Ovary (tissue), 9 donors: ENCODE results near the gene EDAR. TPM values are rescaled to one million over a fixed set of nuclear protein-coding genes. Genes with fewer than 3 reads are reported as not detected.

Experiments
- DNase-seq, 5 donors: peaks; one replicate each; pipeline ENCODE4 v3.0.0-alpha.2; 2019 to 2020
- H3K27ac ChIP-seq, 2 donors: fragments of 200-600 bp; one replicate each; pipeline versions ENCODE4 v1.5.1 to v1.8.0; 2019 to 2022
- H3K27me3 ChIP-seq: fragments of 200-600 bp; one replicate; pipeline ENCODE4 v1.8.0; 2022
- H3K36me3 ChIP-seq: fragments of 200-600 bp; sonication (generic); one replicate; pipeline ENCODE4 v1.5.1; 2019
- H3K4me1 ChIP-seq: one replicate; pipeline ENCODE4 v1.8.1; 2013; ENCODE audit warnings: mild to moderate bottlenecking, moderate library complexity; ENCODE audit not compliant: insufficient read depth
- H3K4me3 ChIP-seq: fragments of 200-600 bp; sonication (generic); one replicate; pipeline ENCODE4 v1.5.1; 2017
- H3K9me3 ChIP-seq, 2 donors: fragments of 200-600 bp in 1 of 2; sonication (generic) in 1 of 2; one replicate each; pipeline versions ENCODE4 v1.5.1 to v1.8.1; 2013 to 2019; ENCODE audit warnings: mild to moderate bottlenecking in 1 of 2, moderate library complexity in 1 of 2
- EP300 ChIP-seq: sonication (generic); formaldehyde crosslinking; IDR thresholded peaks from one replicate; pipeline ENCODE4 v1.6.1; 2017; ENCODE audit warnings: antibody characterized with exemption
- POLR2A ChIP-seq: fragments of 450-650 bp; IDR thresholded peaks from one replicate; pipeline ENCODE4 v1.6.1; 2017; ENCODE audit warnings: antibody characterized with exemption, mild to moderate bottlenecking, moderate library complexity
- WGBS, 3 donors: extraction: QIAGEN DNeasy Blood & Tissue Kit in 1 of 3; methylation state at CpG; one replicate each; pipeline versions ENCODE4 v1.1.5 to v1.1.7; 2013 to 2017; 5-methylcytosine and 5-hydroxymethylcytosine counted together
- intact Hi-C, 4 donors: fragments of 100-400 bp; cut with DNase I; formaldehyde crosslinking; loops; one replicate each; pipeline versions ENCODE4 v1.11.0 to v1.15.1; 2022 to 2023
- polyA plus RNA-seq, 2 donors: library from polyadenylated mRNA; stranded (reverse); fragments of 200-250 nt in 1 of 2; fragments of 350-450 nt in 1 of 2; fragmentation: Illumina TruSeq in 1 of 2; extraction: RNeasy Lipid Tissue Mini Kit (QIAGEN cat#74804) in 1 of 2; gene quantifications; one replicate each; pipeline ENCODE4 v1.2.3, GENCODE V29; 2013 to 2014
- total RNA-seq, 7 donors: library from RNA; depleted of rRNA in 2 of 7; stranded (reverse); fragments of >200 nt in 2 of 7; fragmentation: NEBNext Ultra II Directional in 3 of 7; extraction: Animal tissue kit (Norgen Biotek cat#: 25700) in 3 of 7; gene quantifications; one replicate each; pipeline versions ENCODE4 v1.1.0 to v1.2.4, GENCODE V29; 2016 to 2023
- TF ChIP-seq, protein P1 (sequence below), 3 donors: fragments of 450-650 bp in 2 of 3; fragments of 200-600 bp in 1 of 3; IDR thresholded peaks; one replicate each; pipeline versions ENCODE4 v1.5.1 to v1.8.0; 2016 to 2022; ENCODE audit warnings: antibody characterized with exemption in 3 of 3, mild to moderate bottlenecking in 1 of 3
- donor health status: DM: no; HTN: no; CAD: no; lungs with moderate emphysema.
- donor health status: DM: no; HTN: no; CAD: no.
- donor health status: Bipolar disorder and iron deficiency.
- donor health status: DM: yes; HTN: yes; CAD: no.
- donor health status: DM: no; HTN: no; CAD: no.
- donor health status: DM: yes; HTN: yes; CAD: no.

The EDAR gene
- total and polyA plus RNA-seq, 9 donors = 0.11 to 0.13 (median 0.11) TPM; not detected in 6

DNA sequence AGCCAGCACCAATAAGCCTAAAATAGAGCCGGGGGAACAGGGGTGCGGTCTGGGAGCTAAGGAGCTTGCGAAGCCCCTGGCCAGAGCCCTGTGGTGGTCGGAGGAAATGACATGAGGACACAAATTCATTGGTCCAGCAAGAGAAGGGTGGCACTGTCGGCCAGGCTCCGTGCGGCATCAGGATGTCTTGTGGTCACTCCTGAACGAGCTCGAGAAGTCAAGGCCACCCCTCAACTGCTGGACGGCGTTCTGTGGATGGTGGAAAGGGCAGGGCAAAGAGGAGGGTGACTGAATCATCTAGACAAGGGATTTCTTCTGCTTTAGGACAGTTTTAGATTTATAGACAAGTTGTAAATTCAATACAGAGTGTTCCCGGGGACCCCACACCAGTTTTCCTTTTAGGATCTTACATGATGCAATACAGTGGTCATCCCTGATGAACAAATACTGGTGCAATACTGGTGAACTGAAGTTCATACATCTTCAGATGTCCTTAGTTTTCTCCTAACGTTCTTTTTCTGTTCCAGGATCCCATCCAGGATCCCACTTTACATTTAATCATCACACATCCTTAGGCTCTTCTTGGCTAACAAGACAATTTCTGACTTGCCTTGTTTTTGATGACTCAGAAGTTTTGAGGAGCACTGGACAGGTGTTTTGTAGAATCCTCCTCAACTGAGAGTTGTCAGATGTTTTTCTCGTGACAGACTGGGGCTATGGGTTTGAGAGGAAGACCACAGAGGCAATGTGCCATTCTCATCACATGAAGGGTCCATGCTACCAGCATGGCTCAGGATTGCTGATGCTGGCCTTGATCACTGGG lies 13.2 kb downstream of the EDAR start:
- Histone ChIP-seq H3K4me3 (no peak overlapping the region), H3K4me1 (no peaks in the 10 kb centered on the region), H3K27me3 (no peaks in the 10 kb centered on the region), H3K27ac (no peak overlapping the region), H3K36me3 (no peaks in the 10 kb centered on the region), H3K9me3 (no peaks in the 10 kb centered on the region)
- no peak for DNase-seq
- TF ChIP-seq, protein P1, sequence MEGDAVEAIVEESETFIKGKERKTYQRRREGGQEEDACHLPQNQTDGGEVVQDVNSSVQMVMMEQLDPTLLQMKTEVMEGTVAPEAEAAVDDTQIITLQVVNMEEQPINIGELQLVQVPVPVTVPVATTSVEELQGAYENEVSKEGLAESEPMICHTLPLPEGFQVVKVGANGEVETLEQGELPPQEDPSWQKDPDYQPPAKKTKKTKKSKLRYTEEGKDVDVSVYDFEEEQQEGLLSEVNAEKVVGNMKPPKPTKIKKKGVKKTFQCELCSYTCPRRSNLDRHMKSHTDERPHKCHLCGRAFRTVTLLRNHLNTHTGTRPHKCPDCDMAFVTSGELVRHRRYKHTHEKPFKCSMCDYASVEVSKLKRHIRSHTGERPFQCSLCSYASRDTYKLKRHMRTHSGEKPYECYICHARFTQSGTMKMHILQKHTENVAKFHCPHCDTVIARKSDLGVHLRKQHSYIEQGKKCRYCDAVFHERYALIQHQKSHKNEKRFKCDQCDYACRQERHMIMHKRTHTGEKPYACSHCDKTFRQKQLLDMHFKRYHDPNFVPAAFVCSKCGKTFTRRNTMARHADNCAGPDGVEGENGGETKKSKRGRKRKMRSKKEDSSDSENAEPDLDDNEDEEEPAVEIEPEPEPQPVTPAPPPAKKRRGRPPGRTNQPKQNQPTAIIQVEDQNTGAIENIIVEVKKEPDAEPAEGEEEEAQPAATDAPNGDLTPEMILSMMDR (IDR thresholded peaks at IDR 0.05) = no peak
- TF ChIP-seq EP300 (no peak), POLR2A (no peak)
- intact Hi-C loops = no loop called here
- 71 to 84% (median 71%) methylated on average over 14 of the region's 14 CpGs for WGBS, 3 donors

DNA sequence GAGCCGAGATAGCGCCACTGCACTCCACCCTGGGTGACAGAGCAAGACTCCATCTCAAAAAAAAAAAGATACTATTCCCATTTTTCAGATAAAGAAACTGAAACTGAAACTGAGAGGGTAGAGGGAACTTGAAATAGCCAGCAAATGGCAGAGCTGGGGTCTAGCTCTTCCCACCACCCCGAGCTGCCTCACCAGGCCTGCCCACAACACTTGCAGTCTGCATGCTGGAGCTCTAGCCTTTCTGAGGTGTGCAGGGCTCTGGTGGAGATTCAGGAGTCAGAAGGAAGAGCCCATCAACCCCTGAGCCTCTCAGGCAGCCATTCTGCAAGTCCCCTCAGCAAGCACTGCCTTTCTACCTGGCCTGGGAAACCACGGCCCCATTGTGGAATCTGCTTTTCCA lies 14.3 kb downstream of the EDAR start:
- Histone ChIP-seq H3K4me1 (no peaks in the 10 kb centered on the region), H3K36me3 (no peaks in the 10 kb centered on the region), H3K27ac (no peak overlapping the region), H3K9me3 (no peaks in the 10 kb centered on the region), H3K4me3 (no peak overlapping the region), H3K27me3 (no peaks in the 10 kb centered on the region)
- intact Hi-C loops = no loop called here
- 79 to 89% (median 86%) methylated on average over 4 of the region's 4 CpGs for WGBS, 3 donors
- DNase-seq = no peak
- no peak for TF ChIP-seq POLR2A
- TF ChIP-seq, protein P1 (IDR thresholded peaks at IDR 0.05) = no peak
- no peak for TF ChIP-seq EP300

DNA sequence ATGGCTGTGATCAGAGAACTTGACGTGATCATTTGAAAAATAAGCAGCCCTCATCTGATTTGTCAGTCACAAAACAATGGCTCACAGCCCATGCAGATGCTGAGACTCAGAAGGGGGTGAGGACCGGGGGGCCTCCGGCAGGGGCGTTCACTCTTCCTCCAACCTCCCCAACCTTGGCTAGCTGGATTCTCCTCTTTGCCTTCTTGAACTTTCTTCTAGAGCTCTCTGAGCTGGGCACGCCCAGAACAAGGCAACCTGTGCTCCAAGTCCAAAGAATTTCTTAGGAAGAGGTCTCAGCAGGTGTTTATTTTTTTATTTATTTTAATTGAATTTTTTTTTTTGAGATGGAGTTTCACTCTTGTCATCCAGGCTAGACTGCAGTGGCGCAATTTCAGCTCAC lies 16.4 kb downstream of the EDAR start:
- H3K9me3 ChIP-seq = no peaks in the 10 kb centered on the region
- H3K4me1 ChIP-seq = no peaks in the 10 kb centered on the region
- H3K4me3 ChIP-seq = no peak overlapping the region
- DNase-seq = no peak
- no peak overlapping the region for H3K27ac ChIP-seq
- no peaks in the 10 kb centered on the region for H3K36me3 ChIP-seq
- TF ChIP-seq POLR2A (no peak), EP300 (no peak)
- TF ChIP-seq, protein P1 (IDR thresholded peaks at IDR 0.05) = no peak
- no peaks in the 10 kb centered on the region for H3K27me3 ChIP-seq
- intact Hi-C loops = no loop called here
- 82 to 93% (median 88%) methylated on average over 6 of the region's 6 CpGs for WGBS, 3 donors

DNA sequence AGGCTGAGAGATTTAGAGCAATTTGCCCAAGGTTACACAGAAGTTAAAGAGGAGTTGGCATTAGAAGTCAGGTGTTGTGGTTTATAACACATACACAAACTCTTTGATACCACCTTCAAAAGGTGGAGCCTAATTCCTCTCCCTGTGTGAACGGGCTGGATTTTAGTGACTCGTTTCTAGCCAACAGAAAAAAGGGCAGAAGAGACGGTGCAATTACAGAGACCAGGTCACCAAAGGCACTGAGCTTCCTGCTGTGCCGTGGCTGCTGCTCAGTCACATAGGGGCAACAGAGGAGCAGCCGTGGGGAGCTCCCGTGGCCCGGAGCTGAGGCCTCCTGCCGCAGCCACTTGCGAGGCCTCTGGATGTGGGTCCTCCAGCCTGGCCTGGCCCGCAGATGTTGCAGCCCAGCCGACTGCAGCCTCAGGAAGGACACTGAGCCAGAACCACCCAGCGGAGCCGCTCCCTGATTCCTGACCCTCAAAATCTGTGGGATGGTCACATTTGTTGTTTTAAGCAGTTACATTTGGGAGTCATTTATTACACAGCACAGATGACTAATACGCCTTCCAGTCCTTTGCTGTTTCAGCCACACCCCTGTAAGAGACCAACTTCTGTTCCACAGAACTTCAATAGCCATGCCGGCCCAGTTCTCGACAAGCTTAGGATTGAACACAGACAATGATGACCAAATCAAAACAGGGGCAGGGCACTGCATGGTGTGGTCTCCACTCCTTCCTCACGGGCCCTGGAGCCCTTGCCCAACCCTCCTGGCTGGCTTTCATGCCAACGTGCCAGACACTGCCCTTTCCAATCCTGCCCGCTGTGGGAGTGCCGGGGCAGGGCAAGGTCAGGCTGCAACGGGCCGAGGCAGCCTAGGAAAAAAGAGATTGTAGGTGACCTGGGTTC lies 17.1 kb downstream of the EDAR start:
- Histone ChIP-seq H3K27ac (no peak overlapping the region), H3K36me3 (no peaks in the 10 kb centered on the region), H3K27me3 (no peaks in the 10 kb centered on the region), H3K9me3 (no peaks in the 10 kb centered on the region), H3K4me3 (no peak overlapping the region), H3K4me1 (no peaks in the 10 kb centered on the region)
- no peak for DNase-seq
- intact Hi-C loops = no loop called here
- 66 to 76% (median 72%) methylated on average over 21 to 22 of the region's 22 CpGs for WGBS, 3 donors
- TF ChIP-seq EP300 (no peak), POLR2A (no peak)
- TF ChIP-seq, protein P1 (IDR thresholded peaks at IDR 0.05) = no peak
